Measurements from ENCODE around the gene SCMH1. TPM values are rescaled to one million over a fixed set of nuclear protein-coding genes. Genes with fewer than 3 reads are reported as not detected.

SCMH1 gene
- total and polyA plus RNA-seq, 2 donors (not counting 3 experiments of a cell fraction or from before 2014, with no cell fraction given): 39.9 to 40.7 TPM

DNA sequence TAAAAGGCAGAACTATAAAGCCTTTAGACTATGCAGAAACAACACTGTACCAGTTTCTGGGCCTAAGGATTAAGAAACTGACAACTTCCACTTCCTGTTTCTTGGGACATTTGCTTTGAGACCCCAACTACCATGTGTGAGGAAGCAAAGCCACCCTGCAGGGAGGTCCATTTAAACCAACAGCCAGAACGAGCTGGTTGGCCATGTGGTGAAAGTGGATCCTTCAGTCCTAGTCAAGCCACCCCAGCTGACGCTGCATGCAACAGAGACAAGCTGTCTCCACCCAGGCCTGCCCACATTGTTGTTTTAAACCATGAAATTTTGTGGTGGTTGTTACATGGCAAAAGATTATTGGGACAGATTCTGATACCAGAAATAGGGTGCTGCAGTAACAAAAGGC is 188.8 kb downstream of the SCMH1 start:
- Histone ChIP-seq H3K9me1 (replicated peaks; ENCODE audit: control insufficient read depth, extremely low read depth, insufficient read depth, low read length) (no peaks in the 10 kb centered on the region), H3K4me1 (ENCODE audit: control insufficient read depth, extremely low read depth, insufficient read depth, low read length) (peaks cover 6% of the 10 kb centered on the region), H3K9me3 (replicated peaks; ENCODE audit: control insufficient read depth, insufficient read depth, low read length) (no peaks in the 10 kb centered on the region), H3K27me3 (ENCODE audit: control insufficient read depth in 2 of 2, insufficient read depth in 2 of 2, low read length in 2 of 2) (no peaks in the 10 kb centered on the region), H3K9ac (replicated peaks; ENCODE audit: extremely low read depth, insufficient read depth, low read length) (no peak overlapping the region), H3K4me3 (replicated peaks in 1 of 3; ENCODE audit: insufficient read depth in 1 of 3, low read depth in 1 of 3, low read length in 3 of 3) (no peak overlapping the region), H3K4me2 (ENCODE audit: insufficient read depth, low read length) (no peak overlapping the region), H4K20me1 (replicated peaks; ENCODE audit: control insufficient read depth, extremely low read depth, insufficient read depth, low read length) (no peaks in the 10 kb centered on the region), H2AFZ (ENCODE audit: low read depth, low read length) (no peak overlapping the region), H3K79me2 (ENCODE audit: control insufficient read depth, insufficient read depth, low read length) (no peaks in the 10 kb centered on the region), H3K27ac (ENCODE audit: insufficient read depth, low read depth, low read length) (no peak overlapping the region), H3K36me3 (ENCODE audit: control insufficient read depth in 2 of 2, extremely low read depth in 1 of 2, insufficient read depth in 2 of 2, low read length in 2 of 2) (peaks cover 0 to 6% of the 10 kb centered on the region in 2 experiments)
- POLR2A ChIA-PET: no interaction called here
- dilution Hi-C loops (cut with MboI; ENCODE audit: extremely low pct_ligation_motif_present, low sequenced_read_pairs): no loop called here
- FAIRE-seq (no peak), DNase-seq (ENCODE audit: low read depth, low spot score) (no peak)
- no TSS peak for BruUV-seq (replicated peaks)
- intact Hi-C loops (cut with micrococcal nuclease): no loop called here
- TF ChIP-seq POLR2A (IDR thresholded peaks at IDR 0.05; ENCODE audit: low read depth, low read length) (no peak), JUN (IDR thresholded peaks at IDR 0.05; ENCODE audit: borderline replicate concordance, insufficient read depth, insufficient read length, low read depth) (no peak), FOS (IDR thresholded peaks at IDR 0.05; ENCODE audit: borderline replicate concordance, insufficient read depth, low read length) (no peak), MYC (IDR thresholded peaks at IDR 0.05; ENCODE audit: low read depth, low read length) (no peak), GATA2 (IDR thresholded peaks at IDR 0.05; ENCODE audit: insufficient read depth, insufficient read length, low read depth, low read length) (no peak), EZH2 (IDR thresholded peaks at IDR 0.05; ENCODE audit: borderline replicate concordance, low read depth, low read length, severe bottlenecking) (no peak)
- TF ChIP-seq, protein P1, sequence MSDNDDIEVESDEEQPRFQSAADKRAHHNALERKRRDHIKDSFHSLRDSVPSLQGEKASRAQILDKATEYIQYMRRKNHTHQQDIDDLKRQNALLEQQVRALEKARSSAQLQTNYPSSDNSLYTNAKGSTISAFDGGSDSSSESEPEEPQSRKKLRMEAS (IDR thresholded peaks at IDR 0.05; ENCODE audit: insufficient read depth, insufficient read length): no peak
- TF ChIP-seq, protein P2, sequence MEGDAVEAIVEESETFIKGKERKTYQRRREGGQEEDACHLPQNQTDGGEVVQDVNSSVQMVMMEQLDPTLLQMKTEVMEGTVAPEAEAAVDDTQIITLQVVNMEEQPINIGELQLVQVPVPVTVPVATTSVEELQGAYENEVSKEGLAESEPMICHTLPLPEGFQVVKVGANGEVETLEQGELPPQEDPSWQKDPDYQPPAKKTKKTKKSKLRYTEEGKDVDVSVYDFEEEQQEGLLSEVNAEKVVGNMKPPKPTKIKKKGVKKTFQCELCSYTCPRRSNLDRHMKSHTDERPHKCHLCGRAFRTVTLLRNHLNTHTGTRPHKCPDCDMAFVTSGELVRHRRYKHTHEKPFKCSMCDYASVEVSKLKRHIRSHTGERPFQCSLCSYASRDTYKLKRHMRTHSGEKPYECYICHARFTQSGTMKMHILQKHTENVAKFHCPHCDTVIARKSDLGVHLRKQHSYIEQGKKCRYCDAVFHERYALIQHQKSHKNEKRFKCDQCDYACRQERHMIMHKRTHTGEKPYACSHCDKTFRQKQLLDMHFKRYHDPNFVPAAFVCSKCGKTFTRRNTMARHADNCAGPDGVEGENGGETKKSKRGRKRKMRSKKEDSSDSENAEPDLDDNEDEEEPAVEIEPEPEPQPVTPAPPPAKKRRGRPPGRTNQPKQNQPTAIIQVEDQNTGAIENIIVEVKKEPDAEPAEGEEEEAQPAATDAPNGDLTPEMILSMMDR (IDR thresholded peaks at IDR 0.05; ENCODE audit: extremely low read depth in 1 of 2, insufficient read depth in 1 of 2, low read depth in 1 of 2, low read length in 2 of 2): no peak
- CTCF ChIA-PET: no interaction called here

Measured in endothelial cell of umbilical vein (primary cell).